OCI-LY3 (cell line): ENCODE results near the gene NT5DC1.

Experiments used
- H2AFZ ChIP-seq: fragments of 200-600, 300-600 bp; shearing (Covaris generic); 2 replicates; pipeline ENCODE4 v1.6.0; 2014; ENCODE audit warnings: antibody characterized with exemption, low read depth, low read length
- H3K27ac ChIP-seq: fragments of 200-600, 300-600 bp; sonication (generic); 2 replicates; pipeline ENCODE4 v1.5.1; 2014; ENCODE audit warnings: mild to moderate bottlenecking, low read length, moderate library complexity, mixed read lengths
- H3K27me3 ChIP-seq: fragments of 200-600, 300-600 bp; sonication (generic); 2 replicates; pipeline ENCODE4 v1.6.1; 2014; ENCODE audit warnings: low read depth, low read length, mixed read lengths
- H3K36me3 ChIP-seq: fragments of 200-600, 300-600 bp; sonication (generic); replicated peaks from 2 replicates; pipeline ENCODE3; 2014; ENCODE audit warnings: low read depth, low read length, mixed read lengths
- H3K4me1 ChIP-seq: fragments of 300-600, 200-600 bp; sonication (generic); 2 replicates; pipeline ENCODE4 v1.6.1; 2014; ENCODE audit warnings: low read length, mixed read lengths
- H3K4me2 ChIP-seq: fragments of 200-600, 300-600 bp; sonication (generic); 2 replicates; pipeline ENCODE4 v1.6.1; 2014; ENCODE audit warnings: low read length, mixed read lengths
- H3K4me3 ChIP-seq: fragments of 300-600, 200-600 bp; sonication (generic); 2 replicates; pipeline ENCODE4 v1.5.1; 2014; ENCODE audit warnings: antibody characterized with exemption, mild to moderate bottlenecking, low read length, moderate library complexity
- H3K79me2 ChIP-seq: fragments of 300-600, 200-600 bp; shearing (Covaris generic); 2 replicates; pipeline ENCODE4 v1.6.1; 2014; ENCODE audit warnings: mild to moderate bottlenecking, low read length, mixed read lengths
- H3K9ac ChIP-seq: fragments of 300-600, 200-600 bp; shearing (Covaris generic); 2 replicates; pipeline ENCODE4 v1.6.0; 2014; ENCODE audit warnings: mild to moderate bottlenecking, low read length, moderate library complexity
- H3K9me3 ChIP-seq: fragments of 200-600, 300-600 bp; shearing (Covaris generic); 2 replicates; pipeline ENCODE4 v1.6.1; 2014; ENCODE audit warnings: low read length, mixed read lengths; ENCODE audit not compliant: insufficient read depth
- H4K20me1 ChIP-seq: fragments of 200-600, 300-600 bp; sonication (generic); 2 replicates; pipeline ENCODE4 v1.6.1; 2016; ENCODE audit warnings: low read length, mixed read lengths; ENCODE audit not compliant: insufficient read depth
- EZH2phosphoT487 ChIP-seq: fragments of 200-600 bp; shearing (Covaris generic); IDR thresholded peaks from 2 replicates; pipeline ENCODE4 v1.6.1; 2018; ENCODE audit warnings: antibody characterized with exemption, mixed run types, low read depth
- TF ChIP-seq, protein P1 (sequence below): fragments of 200-600, 300-600 bp; sonication (generic); IDR thresholded peaks from 2 replicates; pipeline ENCODE4 v1.5.1; 2014; ENCODE audit warnings: antibody characterized with exemption, low read length, low read depth

NT5DC1 gene

DNA sequence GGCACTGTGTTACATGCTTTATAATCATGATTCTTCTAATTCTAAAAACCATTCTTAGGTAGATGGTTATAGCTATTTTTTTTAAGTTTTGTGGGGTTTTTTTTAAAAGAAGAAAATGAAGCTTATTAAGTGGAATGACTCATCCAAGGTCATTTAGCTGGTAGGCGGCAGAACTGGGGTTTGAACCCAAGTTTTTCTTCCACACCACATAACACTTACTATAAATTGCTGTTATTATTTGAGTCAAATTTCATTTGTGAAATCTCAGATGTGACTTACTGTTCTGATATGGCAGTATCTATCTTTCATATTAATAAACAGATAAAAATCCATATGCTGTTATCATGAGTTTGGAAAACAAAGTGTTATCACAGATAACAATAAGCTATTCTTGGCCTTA is 35.7 kb downstream of the NT5DC1 start:
- Histone ChIP-seq H3K4me2 (no peak overlapping the region), H4K20me1 (no peaks in the 10 kb centered on the region), H3K9ac (no peak overlapping the region), H3K4me1 (no peaks in the 10 kb centered on the region), H3K9me3 (no peaks in the 10 kb centered on the region), H3K27ac (no peak overlapping the region), H2AFZ (no peak overlapping the region), H3K27me3 (no peaks in the 10 kb centered on the region), H3K79me2 (no peaks in the 10 kb centered on the region), H3K36me3 (no peaks in the 10 kb centered on the region), H3K4me3 (no peak overlapping the region)
- TF ChIP-seq, protein P1, sequence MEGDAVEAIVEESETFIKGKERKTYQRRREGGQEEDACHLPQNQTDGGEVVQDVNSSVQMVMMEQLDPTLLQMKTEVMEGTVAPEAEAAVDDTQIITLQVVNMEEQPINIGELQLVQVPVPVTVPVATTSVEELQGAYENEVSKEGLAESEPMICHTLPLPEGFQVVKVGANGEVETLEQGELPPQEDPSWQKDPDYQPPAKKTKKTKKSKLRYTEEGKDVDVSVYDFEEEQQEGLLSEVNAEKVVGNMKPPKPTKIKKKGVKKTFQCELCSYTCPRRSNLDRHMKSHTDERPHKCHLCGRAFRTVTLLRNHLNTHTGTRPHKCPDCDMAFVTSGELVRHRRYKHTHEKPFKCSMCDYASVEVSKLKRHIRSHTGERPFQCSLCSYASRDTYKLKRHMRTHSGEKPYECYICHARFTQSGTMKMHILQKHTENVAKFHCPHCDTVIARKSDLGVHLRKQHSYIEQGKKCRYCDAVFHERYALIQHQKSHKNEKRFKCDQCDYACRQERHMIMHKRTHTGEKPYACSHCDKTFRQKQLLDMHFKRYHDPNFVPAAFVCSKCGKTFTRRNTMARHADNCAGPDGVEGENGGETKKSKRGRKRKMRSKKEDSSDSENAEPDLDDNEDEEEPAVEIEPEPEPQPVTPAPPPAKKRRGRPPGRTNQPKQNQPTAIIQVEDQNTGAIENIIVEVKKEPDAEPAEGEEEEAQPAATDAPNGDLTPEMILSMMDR = no peak
- TF ChIP-seq EZH2phosphoT487 = no peak

DNA sequence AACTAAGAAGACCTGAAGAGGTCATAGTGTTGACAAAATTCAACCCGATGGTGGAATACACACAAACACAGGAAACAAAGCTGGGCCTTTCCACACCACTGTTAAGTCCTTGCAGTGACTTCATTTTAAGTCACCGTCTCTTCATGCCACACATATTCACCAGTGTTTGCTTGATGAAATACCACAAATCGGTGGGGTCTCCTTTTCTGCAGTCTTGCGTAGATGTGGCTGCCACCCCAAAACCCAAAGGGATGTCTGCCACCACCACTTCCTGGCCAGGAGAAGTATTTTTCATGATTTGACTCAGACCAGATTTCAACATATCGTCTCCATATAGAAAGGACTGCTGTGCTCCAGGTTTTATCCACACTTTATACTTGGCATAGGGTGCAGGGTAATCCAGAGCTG is 36.3 kb downstream of the NT5DC1 start:
- H3K4me2 ChIP-seq = no peak overlapping the region
- H3K9ac ChIP-seq = no peak overlapping the region
- TF ChIP-seq, protein P1 = no peak
- no peak for TF ChIP-seq EZH2phosphoT487
- H2AFZ ChIP-seq = no peak overlapping the region
- no peaks in the 10 kb centered on the region for H3K79me2 ChIP-seq
- no peaks in the 10 kb centered on the region for H3K36me3 ChIP-seq
- no peaks in the 10 kb centered on the region for H3K9me3 ChIP-seq
- H3K27ac ChIP-seq = no peak overlapping the region
- H3K27me3 ChIP-seq = no peaks in the 10 kb centered on the region
- no peaks in the 10 kb centered on the region for H3K4me1 ChIP-seq
- H4K20me1 ChIP-seq = no peaks in the 10 kb centered on the region
- H3K4me3 ChIP-seq = no peak overlapping the region

DNA sequence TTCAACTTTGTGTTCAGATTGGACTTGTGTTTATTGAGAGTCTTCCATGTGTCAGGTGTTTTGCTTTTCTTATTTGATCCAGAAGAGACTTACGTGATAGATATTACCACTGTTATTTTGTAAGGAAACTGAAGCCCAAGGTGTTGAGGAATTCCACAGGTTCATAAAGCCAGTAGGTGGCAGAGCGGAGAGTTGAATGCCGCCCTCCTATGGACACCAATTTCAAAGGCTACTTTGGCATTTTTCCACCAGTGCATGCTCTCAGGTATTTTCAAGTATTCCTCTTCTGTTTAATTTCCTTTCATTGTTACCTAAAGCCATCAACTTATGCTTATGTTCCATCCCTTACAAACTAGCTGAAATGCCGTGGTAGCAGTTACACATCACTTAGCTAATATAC is 39.3 kb downstream of the NT5DC1 start:
- Histone ChIP-seq H3K27ac (no peak overlapping the region), H3K4me1 (no peaks in the 10 kb centered on the region), H3K79me2 (no peaks in the 10 kb centered on the region), H4K20me1 (no peaks in the 10 kb centered on the region), H3K36me3 (no peaks in the 10 kb centered on the region), H3K9ac (no peak overlapping the region), H3K9me3 (no peaks in the 10 kb centered on the region), H3K4me3 (no peak overlapping the region), H3K27me3 (no peaks in the 10 kb centered on the region), H3K4me2 (no peak overlapping the region), H2AFZ (no peak overlapping the region)
- TF ChIP-seq, protein P1 = no peak; the same call in 1 of the 2 replicates
- TF ChIP-seq EZH2phosphoT487 = no peak

DNA sequence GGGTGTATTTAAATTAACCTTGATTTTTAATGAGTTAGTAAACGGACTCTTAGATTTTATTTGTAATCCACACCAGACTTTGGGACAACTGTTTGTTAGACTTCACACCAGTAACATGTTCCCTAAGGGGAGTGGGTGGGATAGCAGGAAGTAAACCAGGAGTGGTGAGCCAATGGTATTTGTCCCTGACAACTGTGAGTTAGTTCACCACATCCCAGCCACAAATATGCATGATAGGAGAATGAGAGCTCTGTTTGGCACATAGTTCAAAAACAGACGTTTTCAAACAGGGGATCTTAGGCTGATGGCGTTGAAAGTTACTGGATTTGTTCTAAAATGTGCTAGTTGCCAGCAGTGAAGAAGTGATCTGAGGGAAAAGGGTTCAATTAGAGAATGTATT is 44.0 kb downstream of the NT5DC1 start:
- no peaks in the 10 kb centered on the region for H3K27me3 ChIP-seq
- H3K27ac ChIP-seq = no peak overlapping the region

More for the DNA sequence above, 44.0 kb downstream of the NT5DC1 start:
- Histone ChIP-seq H2AFZ (no peak overlapping the region), H3K4me2 (no peak overlapping the region), H3K36me3 (no peaks in the 10 kb centered on the region), H4K20me1 (no peaks in the 10 kb centered on the region), H3K4me3 (no peak overlapping the region), H3K9ac (no peak overlapping the region), H3K9me3 (no peaks in the 10 kb centered on the region), H3K4me1 (no peaks in the 10 kb centered on the region), H3K79me2 (no peaks in the 10 kb centered on the region)
- TF ChIP-seq, protein P1 = no peak
- TF ChIP-seq EZH2phosphoT487 = no peak
